GM21737 (cell line): Measurements from ENCODE around the gene DENND1B.
A peak's percentile ranks its signal among the peaks of the same experiment; 100 is the strongest.
"Not testable (repeated sequence)": the region's sequence is repeated elsewhere in the genome, so short reads cannot be mapped to it uniquely, and the experiment has no call there.

Source experiments
- ATAC-seq: cut with Tn5 transposase; IDR thresholded peaks from one replicate; pipeline ENCODE4 v1.9.1; 2021; ENCODE audit warnings: mild to moderate bottlenecking, moderate library complexity; ENCODE audit not compliant: unreplicated experiment

DENND1B gene

GRCh38 chr1:197572169-197572568 lies 203.1 kb downstream of the DENND1B start:
- no peak for ATAC-seq

- no peak for ATAC-seq
Measured at GRCh38 chr1:197567442-197567841, 207.8 kb downstream of the DENND1B start.

- no peak for ATAC-seq
Measured at GRCh38 chr1:197561041-197561440, 214.2 kb downstream of the DENND1B start.

- ATAC-seq, result no peak
Measured at GRCh38 chr1:197559655-197560054, 215.6 kb downstream of the DENND1B start.

- ATAC-seq, result no peak
Measured at GRCh38 chr1:197559244-197559643, 216.0 kb downstream of the DENND1B start.

GRCh38 chr1:197557302-197557701 lies 218.0 kb downstream of the DENND1B start:
- ATAC-seq, result no peak

- ATAC-seq, result no peak
Measured at GRCh38 chr1:197553281-197553680, 222.0 kb downstream of the DENND1B start.

GRCh38 chr1:197546989-197547388 lies 228.3 kb downstream of the DENND1B start:
- no peak for ATAC-seq

- no peak for ATAC-seq
Measured at GRCh38 chr1:197544553-197544952, 230.7 kb downstream of the DENND1B start.

GRCh38 chr1:197544130-197544529 lies 231.2 kb downstream of the DENND1B start:
- no peak for ATAC-seq

- no peak for ATAC-seq
Measured at GRCh38 chr1:197541411-197541810, 233.9 kb downstream of the DENND1B start.

GRCh38 chr1:197526736-197527371 lies 248.4 kb downstream of the DENND1B start:
- no peak for ATAC-seq

- ATAC-seq, result peak; percentile 54
Measured at GRCh38 chr1:197521118-197521739, 254.1 kb downstream of the DENND1B start.

- ATAC-seq, result no peak
Measured at GRCh38 chr1:197519741-197520334, 255.4 kb downstream of the DENND1B start.

- ATAC-seq, result no peak
Measured at GRCh38 chr1:197515421-197515820, 259.9 kb downstream of the DENND1B start.

- ATAC-seq, result no peak
Measured at GRCh38 chr1:197510691-197511378, 264.4 kb downstream of the DENND1B start.

- no peak for ATAC-seq
Measured at GRCh38 chr1:197496722-197497121, 278.6 kb downstream of the DENND1B start.

- ATAC-seq, result not testable (repeated sequence)
Measured at GRCh38 chr1:197491505-197491904, 283.8 kb downstream of the DENND1B start.

GRCh38 chr1:197486946-197487345 lies 288.3 kb downstream of the DENND1B start:
- no peak for ATAC-seq

GRCh38 chr1:197485790-197486189 lies 289.5 kb downstream of the DENND1B start:
- no peak for ATAC-seq

GRCh38 chr1:197481101-197481500 lies 294.2 kb downstream of the DENND1B start:
- ATAC-seq, result no peak

GRCh38 chr1:197480446-197480845 lies 294.8 kb downstream of the DENND1B start:
- no peak for ATAC-seq
